ENCODE measurements around the gene CCDC92. TPM values are rescaled to one million over a fixed set of nuclear protein-coding genes. Genes with fewer than 3 reads are reported as not detected.
A peak's percentile ranks its signal among the peaks of the same experiment; 100 is the strongest.

CCDC92 gene
- total and polyA plus RNA-seq, 2 of the 13 experiments (the other 11 are each of a cell fraction or from before 2014, with no cell fraction given): 5.4 to 14.7 TPM

DNA sequence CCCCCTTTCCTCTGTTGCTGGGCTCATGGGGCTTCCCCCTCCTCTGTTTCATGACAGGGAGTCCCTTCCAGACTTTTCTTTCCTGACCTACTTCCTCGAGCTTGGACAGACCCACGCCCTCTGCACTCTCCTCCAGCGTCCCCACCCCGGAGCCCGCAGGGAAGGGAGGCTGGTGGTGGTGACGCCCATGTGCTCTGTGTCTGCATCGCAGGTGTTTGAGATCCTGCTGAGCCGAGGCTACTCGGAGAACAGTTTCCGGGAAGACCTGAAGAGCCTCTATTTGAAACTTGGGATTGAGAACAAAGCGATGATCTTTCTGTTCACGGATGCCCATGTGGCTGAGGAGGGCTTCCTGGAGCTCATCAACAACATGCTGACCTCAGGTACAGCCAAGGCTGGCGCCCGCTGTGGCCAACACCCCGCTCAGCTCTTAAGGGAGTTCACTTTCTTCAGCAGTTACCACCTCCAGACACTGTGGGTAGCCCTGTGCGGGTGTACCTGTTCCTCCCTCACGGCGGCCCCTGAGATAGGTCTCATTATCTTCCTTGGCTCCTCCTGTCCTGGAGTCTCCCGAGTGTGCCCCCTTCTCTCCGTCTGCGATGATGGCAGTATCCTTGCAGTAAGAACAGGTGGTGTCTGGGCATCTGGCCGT is 85.6 kb downstream of the CCDC92 start:
- H4K20me1 ChIP-seq (ENCODE audit: insufficient read depth, low read length): no peaks in the 10 kb centered on the region
- TF ChIP-seq ESRRA (CRISPR knock-in tag; IDR thresholded peaks at IDR 0.05; ENCODE audit: low read depth): no peak
- TF ChIP-seq KDM2A (CRISPR knock-in tag; IDR thresholded peaks at IDR 0.05; ENCODE audit: borderline replicate concordance, low read depth): no peak
- TF ChIP-seq SOX13 (IDR thresholded peaks at IDR 0.05): no peak
- TF ChIP-seq SOX13 (CRISPR knock-in tag; conservative IDR thresholded peaks at IDR 0.05 in 1 of 2, IDR thresholded peaks at IDR 0.05 in 1 of 2): no peak
- no peak for TF ChIP-seq XRCC5 (optimal IDR thresholded peaks at IDR 0.05; ENCODE audit: low read length)
- TF ChIP-seq RCOR2 (CRISPR knock-in tag; IDR thresholded peaks at IDR 0.05): no peak
- TF ChIP-seq, protein P1, sequence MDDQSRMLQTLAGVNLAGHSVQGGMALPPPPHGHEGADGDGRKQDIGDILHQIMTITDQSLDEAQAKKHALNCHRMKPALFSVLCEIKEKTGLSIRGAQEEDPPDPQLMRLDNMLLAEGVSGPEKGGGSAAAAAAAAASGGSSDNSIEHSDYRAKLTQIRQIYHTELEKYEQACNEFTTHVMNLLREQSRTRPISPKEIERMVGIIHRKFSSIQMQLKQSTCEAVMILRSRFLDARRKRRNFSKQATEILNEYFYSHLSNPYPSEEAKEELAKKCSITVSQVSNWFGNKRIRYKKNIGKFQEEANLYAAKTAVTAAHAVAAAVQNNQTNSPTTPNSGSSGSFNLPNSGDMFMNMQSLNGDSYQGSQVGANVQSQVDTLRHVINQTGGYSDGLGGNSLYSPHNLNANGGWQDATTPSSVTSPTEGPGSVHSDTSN (CRISPR knock-in tag; IDR thresholded peaks at IDR 0.05; ENCODE audit: borderline replicate concordance): no peak
- TF ChIP-seq PAF1 (CRISPR knock-in tag; IDR thresholded peaks at IDR 0.05): no peak
- no peak for TF ChIP-seq NR2F1 (CRISPR knock-in tag; IDR thresholded peaks at IDR 0.05)
- TF ChIP-seq ZNF644 (CRISPR knock-in tag; IDR thresholded peaks at IDR 0.05; ENCODE audit: low read depth): no peak
- H3K4me1 ChIP-seq (ENCODE audit: insufficient read depth, low read length): no peaks in the 10 kb centered on the region
- no peaks in the 10 kb centered on the region for H3K9me3 ChIP-seq (ENCODE audit: low read length)
- FAIRE-seq (no peak), DNase-seq (ENCODE audit: low spot score) (no peak), ATAC-seq (peak; percentile 40; the same call in 2 of the 3 replicates)
- ChIA-PET POLR2A (no interaction called here), CTCF (ENCODE audit: low intra/inter-chr PET ratio, low total read pairs) (no interaction called here)
- peaks cover 13 to 84% of the 10 kb centered on the region in 2 experiments for H3K27me3 ChIP-seq (ENCODE audit: control insufficient read depth in 1 of 2, insufficient read depth in 2 of 2, low read length in 2 of 2)
- in situ Hi-C loops (cut with HindIII; ENCODE audit: extremely low pct_ligation_motif_present, low pct_unique_long_range_greater_than_20kb): no loop called here
- H3K4me2 ChIP-seq (ENCODE audit: low read depth, low read length): no peak overlapping the region
- no TSS peak for BruUV-seq (replicated peaks)
- H2AFZ ChIP-seq (ENCODE audit: low read length): no peak overlapping the region
- H3K79me2 ChIP-seq (ENCODE audit: insufficient read depth, low read length): no peaks in the 10 kb centered on the region
- no peaks in the 10 kb centered on the region for H3K36me3 ChIP-seq (replicated peaks in 1 of 2; ENCODE audit: control insufficient read depth in 1 of 2, insufficient read depth in 2 of 2, low read length in 2 of 2)
- H3K4me3 ChIP-seq (replicated peaks in 1 of 3; ENCODE audit: insufficient read depth in 1 of 3, low read depth in 2 of 3, low read length in 3 of 3): no peak overlapping the region
- no peak overlapping the region for H3K9ac ChIP-seq (ENCODE audit: insufficient read depth, low read depth, low read length)
- intact Hi-C loops (cut with micrococcal nuclease; ENCODE audit: unreplicated experiment): no loop called here
- WGBS (ENCODE audit: low lambda C conversion rate): 31% methylated on average over 12 of the region's 22 CpGs
- H3K27ac ChIP-seq (ENCODE audit: extremely low read length, insufficient read depth, low read length): no peak overlapping the region

Data from HepG2 (cell line).